ENCODE data around the gene RPL27. TPM values are rescaled to one million over a fixed set of nuclear protein-coding genes. Genes with fewer than 3 reads are reported as not detected.

RPL27 gene
- total and polyA plus RNA-seq, 2 of the 13 experiments (the other 11 are each of a cell fraction or from before 2014, with no cell fraction given), result 1,585 to 5,840 TPM

DNA sequence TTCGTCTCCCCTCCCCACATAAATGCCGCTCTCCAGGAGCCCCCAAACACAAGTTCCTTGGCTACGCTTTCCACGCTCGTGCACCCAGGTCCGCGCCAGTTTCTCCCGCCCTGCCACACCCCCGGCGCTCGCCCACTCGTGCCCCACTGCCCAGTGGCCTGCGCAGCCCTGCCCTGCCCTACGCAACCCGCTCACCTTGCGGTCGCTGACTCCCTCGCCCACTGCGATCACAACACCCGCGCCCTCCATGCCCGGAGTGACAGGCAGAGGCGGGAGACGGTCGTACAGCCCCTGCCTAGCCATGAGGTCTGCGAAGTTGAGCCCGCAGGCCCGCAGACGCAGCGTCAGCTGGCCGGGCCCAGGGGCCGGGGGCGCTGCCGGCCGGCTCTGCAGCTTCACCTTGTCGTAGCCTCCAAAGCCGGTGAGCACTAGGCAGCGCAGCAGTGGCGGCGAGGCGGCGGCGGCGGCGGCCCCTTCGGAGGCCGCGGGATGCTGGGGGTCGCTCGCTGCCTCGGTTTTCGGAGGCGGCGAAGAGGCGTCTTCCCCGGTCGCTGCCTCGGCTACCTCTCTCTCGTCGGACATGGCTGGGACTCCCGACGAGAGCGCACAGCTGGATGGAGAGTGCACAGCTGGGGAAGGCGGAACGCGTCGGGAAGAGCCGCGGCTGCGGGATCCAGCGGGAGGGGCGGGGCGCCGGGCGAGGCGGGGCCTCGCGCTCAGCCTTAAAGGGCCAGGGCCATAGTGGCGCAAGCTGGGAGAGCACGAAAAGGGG lies 23.7 kb downstream of the RPL27 start, which contains the start of gene VAT1 (continued):
- TF ChIP-seq GMEB2 (CRISPR knock-in tag; IDR thresholded peaks at IDR 0.05; ENCODE audit: low read depth) (no peak), ZNF142 (CRISPR knock-in tag; IDR thresholded peaks at IDR 0.05) (peak; percentile 78), ZNF652 (CRISPR knock-in tag; IDR thresholded peaks at IDR 0.05; ENCODE audit: borderline replicate concordance, low read depth) (no peak), SUZ12 (IDR thresholded peaks at IDR 0.05; ENCODE audit: low read depth, low read length) (no peak), ZNF44 (CRISPR knock-in tag; IDR thresholded peaks at IDR 0.05) (peak; percentile 73; the same call in 1 of the 2 replicates), ZBTB38 (CRISPR knock-in tag; IDR thresholded peaks at IDR 0.05) (peak; percentile 84; the same call in 1 of the 2 replicates), MXD4 (CRISPR knock-in tag; IDR thresholded peaks at IDR 0.05) (peak; percentile 84), ZNF713 (CRISPR knock-in tag; IDR thresholded peaks at IDR 0.05) (no peak), KDM4B (CRISPR knock-in tag; IDR thresholded peaks at IDR 0.05) (0 out of 2 replicates have a peak, but pooled peaks have one; percentile 35), ZNF788 (CRISPR knock-in tag; IDR thresholded peaks at IDR 0.05; ENCODE audit: borderline replicate concordance) (peak; percentile 63; the same call in 1 of the 2 replicates), SNAPC2 (CRISPR knock-in tag; IDR thresholded peaks at IDR 0.05) (peak; percentile 98), HES4 (CRISPR knock-in tag; IDR thresholded peaks at IDR 0.05; ENCODE audit: borderline replicate concordance) (peak; percentile 82; the same call in 1 of the 2 replicates), U2AF2 (IDR thresholded peaks at IDR 0.05; ENCODE audit: low read depth, low read length) (no peak), HDAC6 (IDR thresholded peaks at IDR 0.05; ENCODE audit: low read depth, low read length) (no peak)
- TF ChIP-seq, protein P1, sequence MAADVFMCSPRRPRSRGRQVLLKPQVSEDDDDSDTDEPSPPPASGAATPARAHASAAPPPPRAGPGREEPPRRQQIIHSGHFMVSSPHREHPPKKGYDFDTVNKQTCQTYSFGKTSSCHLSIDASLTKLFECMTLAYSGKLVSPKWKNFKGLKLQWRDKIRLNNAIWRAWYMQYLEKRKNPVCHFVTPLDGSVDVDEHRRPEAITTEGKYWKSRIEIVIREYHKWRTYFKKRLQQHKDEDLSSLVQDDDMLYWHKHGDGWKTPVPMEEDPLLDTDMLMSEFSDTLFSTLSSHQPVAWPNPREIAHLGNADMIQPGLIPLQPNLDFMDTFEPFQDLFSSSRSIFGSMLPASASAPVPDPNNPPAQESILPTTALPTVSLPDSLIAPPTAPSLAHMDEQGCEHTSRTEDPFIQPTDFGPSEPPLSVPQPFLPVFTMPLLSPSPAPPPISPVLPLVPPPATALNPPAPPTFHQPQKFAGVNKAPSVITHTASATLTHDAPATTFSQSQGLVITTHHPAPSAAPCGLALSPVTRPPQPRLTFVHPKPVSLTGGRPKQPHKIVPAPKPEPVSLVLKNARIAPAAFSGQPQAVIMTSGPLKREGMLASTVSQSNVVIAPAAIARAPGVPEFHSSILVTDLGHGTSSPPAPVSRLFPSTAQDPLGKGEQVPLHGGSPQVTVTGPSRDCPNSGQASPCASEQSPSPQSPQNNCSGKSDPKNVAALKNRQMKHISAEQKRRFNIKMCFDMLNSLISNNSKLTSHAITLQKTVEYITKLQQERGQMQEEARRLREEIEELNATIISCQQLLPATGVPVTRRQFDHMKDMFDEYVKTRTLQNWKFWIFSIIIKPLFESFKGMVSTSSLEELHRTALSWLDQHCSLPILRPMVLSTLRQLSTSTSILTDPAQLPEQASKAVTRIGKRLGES (CRISPR knock-in tag; IDR thresholded peaks at IDR 0.05; ENCODE audit: borderline replicate concordance), result peak; percentile 85; the same call in 1 of the 2 replicates
- TF ChIP-seq, protein P2, sequence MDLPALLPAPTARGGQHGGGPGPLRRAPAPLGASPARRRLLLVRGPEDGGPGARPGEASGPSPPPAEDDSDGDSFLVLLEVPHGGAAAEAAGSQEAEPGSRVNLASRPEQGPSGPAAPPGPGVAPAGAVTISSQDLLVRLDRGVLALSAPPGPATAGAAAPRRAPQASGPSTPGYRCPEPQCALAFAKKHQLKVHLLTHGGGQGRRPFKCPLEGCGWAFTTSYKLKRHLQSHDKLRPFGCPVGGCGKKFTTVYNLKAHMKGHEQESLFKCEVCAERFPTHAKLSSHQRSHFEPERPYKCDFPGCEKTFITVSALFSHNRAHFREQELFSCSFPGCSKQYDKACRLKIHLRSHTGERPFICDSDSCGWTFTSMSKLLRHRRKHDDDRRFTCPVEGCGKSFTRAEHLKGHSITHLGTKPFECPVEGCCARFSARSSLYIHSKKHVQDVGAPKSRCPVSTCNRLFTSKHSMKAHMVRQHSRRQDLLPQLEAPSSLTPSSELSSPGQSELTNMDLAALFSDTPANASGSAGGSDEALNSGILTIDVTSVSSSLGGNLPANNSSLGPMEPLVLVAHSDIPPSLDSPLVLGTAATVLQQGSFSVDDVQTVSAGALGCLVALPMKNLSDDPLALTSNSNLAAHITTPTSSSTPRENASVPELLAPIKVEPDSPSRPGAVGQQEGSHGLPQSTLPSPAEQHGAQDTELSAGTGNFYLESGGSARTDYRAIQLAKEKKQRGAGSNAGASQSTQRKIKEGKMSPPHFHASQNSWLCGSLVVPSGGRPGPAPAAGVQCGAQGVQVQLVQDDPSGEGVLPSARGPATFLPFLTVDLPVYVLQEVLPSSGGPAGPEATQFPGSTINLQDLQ (CRISPR knock-in tag; IDR thresholded peaks at IDR 0.05), result no peak

All from HepG2 (cell line).